CD4-positive, alpha-beta memory T cell (primary cell): Measurements from ENCODE around the gene SHROOM2. TPM values are rescaled to one million over a fixed set of nuclear protein-coding genes. Genes with fewer than 3 reads are reported as not detected.

Source experiments
- CTCF ChIA-PET: fragments of 350-600 bp; sonication (Branson Sonifier 250); formaldehyde crosslinking; loops from one replicate; lab custom pipeline; 2021; ENCODE audit warnings: inconsistent platforms; ENCODE audit not compliant: partially characterized antibody; lab: Charles Lee
- POLR2A ChIA-PET: fragments of 350-600 bp; sonication (Branson Sonifier 250); formaldehyde crosslinking; loops from one replicate; lab custom pipeline; 2021; ENCODE audit not compliant: partially characterized antibody; lab: Charles Lee
- DNase-seq, 5 donors: peaks; one replicate each; pipeline versions ENCODE4 v3.0.0 to v3.0.0-alpha.2; 2020 to 2022; ENCODE audit warnings: mixed read lengths in 1 of 5
- H3K27ac ChIP-seq: one replicate; pipeline ENCODE4 v1.7.0; 2013; ENCODE audit warnings: low read depth, low read length
- H3K27me3 ChIP-seq: 2 replicates; pipeline ENCODE4 v1.7.0; 2013; ENCODE audit warnings: mild to moderate bottlenecking, low read length, moderate library complexity; ENCODE audit not compliant: insufficient read depth
- H3K36me3 ChIP-seq: 2 replicates; pipeline ENCODE4 v1.7.0; 2013; ENCODE audit warnings: mild to moderate bottlenecking, low read length, moderate library complexity; ENCODE audit not compliant: insufficient read depth
- H3K4me1 ChIP-seq: 2 replicates; pipeline ENCODE4 v1.7.0; 2013; ENCODE audit warnings: mild to moderate bottlenecking, low read length, moderate library complexity; ENCODE audit not compliant: insufficient read depth
- H3K4me3 ChIP-seq, 2 donors: one replicate each; pipeline ENCODE4 v1.7.0; 2013; ENCODE audit warnings: low read length in 2 of 2, mild to moderate bottlenecking in 1 of 2
- H3K9me3 ChIP-seq, 2 donors: one replicate each; pipeline ENCODE4 v1.7.0; 2013; ENCODE audit warnings: low read length in 2 of 2, control low read depth in 1 of 2; ENCODE audit not compliant: control insufficient read depth in 1 of 2
- H3K27ac Mint-ChIP-seq, 7 donors: one replicate each; pipeline ENCODE4 v1.8.0; 2020 to 2021; ENCODE audit warnings: mixed read lengths in 7 of 7, mild to moderate bottlenecking in 6 of 7, inconsistent platforms in 3 of 7, moderate library complexity in 3 of 7
- H3K27me3 Mint-ChIP-seq, 2 donors: one replicate each; pipeline ENCODE4 v1.8.0; 2020 to 2021; ENCODE audit warnings: mixed read lengths in 2 of 2
- H3K36me3 Mint-ChIP-seq, 2 donors: one replicate each; pipeline ENCODE4 v1.8.0; 2020 to 2021; ENCODE audit warnings: mixed read lengths in 2 of 2, inconsistent platforms in 1 of 2, mild to moderate bottlenecking in 1 of 2
- H3K4me1 Mint-ChIP-seq, 4 donors: one replicate each; pipeline ENCODE4 v1.8.0; 2020 to 2021; ENCODE audit warnings: mixed read lengths in 4 of 4, mild to moderate bottlenecking in 1 of 4
- H3K4me3 Mint-ChIP-seq, 8 donors: one replicate each; pipeline ENCODE4 v1.8.0; 2020 to 2021; ENCODE audit warnings: mixed read lengths in 8 of 8, mild to moderate bottlenecking in 7 of 8, moderate library complexity in 6 of 8, inconsistent platforms in 3 of 8
- H3K9me3 Mint-ChIP-seq, 8 donors: one replicate each; pipeline ENCODE4 v1.8.0; 2020 to 2021; ENCODE audit warnings: mixed read lengths in 8 of 8, mild to moderate bottlenecking in 5 of 8, inconsistent platforms in 3 of 8, moderate library complexity in 1 of 8
- intact Hi-C: fragments of 100-400 bp; cut with micrococcal nuclease; formaldehyde crosslinking; loops from one replicate; pipeline ENCODE4 v1.15.1; 2023
- polyA plus RNA-seq, 2 donors: library from polyadenylated mRNA; unstranded; fragments of 300-500 nt; fragmentation: Illumina TruSeq; gene quantifications; one replicate each; pipeline ENCODE4 v1.2.3, GENCODE V29; 2021
- total RNA-seq, 2 experiments: library from RNA; stranded (reverse); gene quantifications; one replicate each; pipeline ENCODE4 v1.2.3, GENCODE V29; 2021

The SHROOM2 gene
- total and polyA plus RNA-seq, 4 experiments from 2014 or later: not detected

- DNase-seq: no peak
- H3K9me3 ChIP-seq: no peaks in the 10 kb centered on the region
- no peaks in the 10 kb centered on the region for H3K36me3 Mint-ChIP-seq
- no peaks in the 10 kb centered on the region for H3K36me3 ChIP-seq
- no peak overlapping the region for H3K4me3 ChIP-seq
- peaks cover 4 to 10% (median 7%) of the 10 kb centered on the region in 4 donors for H3K4me1 Mint-ChIP-seq
- peaks cover 2 to 3% of the 10 kb centered on the region in 2 donors for H3K27me3 Mint-ChIP-seq
- no peak overlapping the region for H3K4me3 Mint-ChIP-seq
- no peak overlapping the region for H3K27ac Mint-ChIP-seq
- intact Hi-C loops: no loop called here
- ChIA-PET CTCF (no interaction called here), POLR2A (no interaction called here)
- H3K9me3 Mint-ChIP-seq: peaks cover 0 to 1% (median 0%) of the 10 kb centered on the region in 8 donors
- H3K4me1 ChIP-seq: no peaks in the 10 kb centered on the region
- no peaks in the 10 kb centered on the region for H3K27me3 ChIP-seq
- no peak overlapping the region for H3K27ac ChIP-seq
Observed at GRCh38 chrX:9902656-9903055, 116.4 kb downstream of the SHROOM2 start.

DNA sequence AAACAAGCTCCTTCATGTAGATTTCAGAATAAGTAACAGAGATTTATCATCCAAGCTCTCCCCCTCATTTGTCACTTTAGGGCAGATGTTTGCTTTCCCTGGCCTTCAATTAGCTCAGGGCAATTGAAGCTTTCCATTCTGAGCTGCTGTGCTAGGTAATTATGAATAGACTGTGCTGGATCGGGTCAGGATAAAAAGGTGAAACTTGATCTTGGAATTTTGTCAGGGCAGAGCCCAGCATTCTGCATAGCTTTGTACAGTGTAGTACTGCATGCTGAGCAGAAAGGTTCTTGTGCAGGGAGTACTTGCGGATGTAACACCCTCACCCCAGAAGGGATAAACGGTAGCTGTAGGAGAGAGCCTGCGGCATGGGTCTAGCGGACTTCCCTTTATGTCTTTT is 116.9 kb downstream of the SHROOM2 start:
- Histone ChIP-seq H3K4me3 (no peak overlapping the region), H3K4me1 (no peaks in the 10 kb centered on the region), H3K36me3 (no peaks in the 10 kb centered on the region), H3K27ac (no peak overlapping the region), H3K9me3 (no peaks in the 10 kb centered on the region), H3K27me3 (no peaks in the 10 kb centered on the region)
- no peak for DNase-seq
- Mint-ChIP-seq H3K4me3 (no peak overlapping the region), H3K36me3 (no peaks in the 10 kb centered on the region), H3K4me1 (peaks cover 4 to 10% (median 7%) of the 10 kb centered on the region in 4 donors), H3K27me3 (peaks cover 2 to 3% of the 10 kb centered on the region in 2 donors), H3K9me3 (peaks cover 0 to 1% (median 0%) of the 10 kb centered on the region in 8 donors), H3K27ac (no peak overlapping the region)
- CTCF ChIA-PET: no interaction called here
- POLR2A ChIA-PET: no interaction called here
- intact Hi-C loops: no loop called here

DNA sequence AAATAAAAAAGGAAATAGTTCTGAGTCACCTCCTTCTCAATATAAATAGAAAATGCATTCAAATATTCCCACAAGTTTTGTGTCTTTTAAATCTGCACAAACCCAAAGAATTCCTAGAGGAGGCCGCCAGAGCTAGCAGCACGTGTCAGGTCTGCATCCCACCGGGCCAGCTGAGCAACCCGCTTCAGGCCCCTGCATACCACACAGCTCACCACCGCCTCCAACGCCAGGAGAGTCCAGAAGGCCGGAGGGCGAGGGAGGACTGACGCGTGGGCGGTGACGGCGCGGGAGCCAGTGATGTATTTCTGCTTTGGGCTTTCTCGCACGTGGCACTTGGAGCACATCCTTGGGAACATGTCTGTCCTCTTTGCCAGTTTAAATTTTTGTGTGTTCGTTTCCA is 119.1 kb downstream of the SHROOM2 start:
- H3K4me1 Mint-ChIP-seq: peaks cover 0 to 5% (median 3%) of the 10 kb centered on the region in 4 donors
- no peaks in the 10 kb centered on the region for H3K36me3 ChIP-seq
- no peaks in the 10 kb centered on the region for H3K9me3 ChIP-seq
- H3K4me1 ChIP-seq: no peaks in the 10 kb centered on the region
- H3K4me3 Mint-ChIP-seq: no peak overlapping the region
- H3K4me3 ChIP-seq: no peak overlapping the region
- intact Hi-C loops: no loop called here
- no peak overlapping the region for H3K27ac ChIP-seq
- no peaks in the 10 kb centered on the region for H3K27me3 ChIP-seq
- H3K9me3 Mint-ChIP-seq: peaks cover 0 to 1% (median 0%) of the 10 kb centered on the region in 8 donors
- DNase-seq: no peak
- H3K36me3 Mint-ChIP-seq: no peaks in the 10 kb centered on the region
- H3K27me3 Mint-ChIP-seq: peaks cover 0 to 2% of the 10 kb centered on the region in 2 donors
- ChIA-PET CTCF (no interaction called here), POLR2A (no interaction called here)
- H3K27ac Mint-ChIP-seq: no peak overlapping the region

DNA sequence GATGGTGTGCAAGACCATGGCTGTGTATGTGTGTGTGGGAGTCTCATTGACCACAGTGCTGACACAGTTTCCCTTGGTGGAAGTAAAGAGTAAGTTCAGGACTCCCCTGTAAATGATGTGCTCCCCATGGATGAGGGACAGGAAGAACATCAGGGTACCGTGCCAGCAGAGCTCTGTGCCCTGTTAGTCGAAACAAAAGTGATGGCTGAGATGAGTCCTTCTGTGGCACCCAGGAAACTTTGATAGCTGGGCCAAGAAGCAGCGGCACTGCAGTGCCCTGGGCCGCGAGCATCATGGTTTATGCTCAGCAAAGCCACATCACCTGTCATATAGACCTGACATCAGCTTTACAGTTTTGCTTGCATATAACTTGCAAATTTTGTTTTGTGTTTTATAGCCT is 119.5 kb downstream of the SHROOM2 start:
- no peak overlapping the region for H3K4me3 Mint-ChIP-seq
- POLR2A ChIA-PET: no interaction called here
- H3K27me3 ChIP-seq: no peaks in the 10 kb centered on the region
- DNase-seq: no peak
- H3K27me3 Mint-ChIP-seq: peaks cover 0 to 2% of the 10 kb centered on the region in 2 donors
- intact Hi-C loops: no loop called here
- H3K9me3 ChIP-seq: no peaks in the 10 kb centered on the region
- CTCF ChIA-PET: no interaction called here
- H3K4me1 ChIP-seq: no peaks in the 10 kb centered on the region
- no peak overlapping the region for H3K4me3 ChIP-seq
- H3K4me1 Mint-ChIP-seq: peaks cover 0 to 5% (median 1%) of the 10 kb centered on the region in 4 donors
- peaks cover 0 to 1% (median 0%) of the 10 kb centered on the region in 8 donors for H3K9me3 Mint-ChIP-seq
- no peak overlapping the region for H3K27ac ChIP-seq
- H3K36me3 Mint-ChIP-seq: no peaks in the 10 kb centered on the region
- H3K36me3 ChIP-seq: no peaks in the 10 kb centered on the region
- peak overlapping the region in 1 of 7 donors; percentile 15 for H3K27ac Mint-ChIP-seq

GRCh38 chrX:9906919-9907318 is 120.7 kb downstream of the SHROOM2 start:
- CTCF ChIA-PET: no interaction called here
- intact Hi-C loops: no loop called here
- H3K27me3 ChIP-seq: no peaks in the 10 kb centered on the region
- no peak overlapping the region for H3K27ac Mint-ChIP-seq
- no peaks in the 10 kb centered on the region for H3K36me3 Mint-ChIP-seq
- no peak overlapping the region for H3K27ac ChIP-seq
- no peak overlapping the region for H3K4me3 Mint-ChIP-seq
- POLR2A ChIA-PET: no interaction called here
- peaks cover 0 to 1% (median 0%) of the 10 kb centered on the region in 8 donors for H3K9me3 Mint-ChIP-seq
- H3K27me3 Mint-ChIP-seq: peaks cover 0 to 2% of the 10 kb centered on the region in 2 donors
- no peaks in the 10 kb centered on the region for H3K4me1 ChIP-seq
- H3K36me3 ChIP-seq: no peaks in the 10 kb centered on the region
- H3K9me3 ChIP-seq: no peaks in the 10 kb centered on the region
- no peak for DNase-seq
- no peaks in the 10 kb centered on the region for H3K4me1 Mint-ChIP-seq
- no peak overlapping the region for H3K4me3 ChIP-seq

DNA sequence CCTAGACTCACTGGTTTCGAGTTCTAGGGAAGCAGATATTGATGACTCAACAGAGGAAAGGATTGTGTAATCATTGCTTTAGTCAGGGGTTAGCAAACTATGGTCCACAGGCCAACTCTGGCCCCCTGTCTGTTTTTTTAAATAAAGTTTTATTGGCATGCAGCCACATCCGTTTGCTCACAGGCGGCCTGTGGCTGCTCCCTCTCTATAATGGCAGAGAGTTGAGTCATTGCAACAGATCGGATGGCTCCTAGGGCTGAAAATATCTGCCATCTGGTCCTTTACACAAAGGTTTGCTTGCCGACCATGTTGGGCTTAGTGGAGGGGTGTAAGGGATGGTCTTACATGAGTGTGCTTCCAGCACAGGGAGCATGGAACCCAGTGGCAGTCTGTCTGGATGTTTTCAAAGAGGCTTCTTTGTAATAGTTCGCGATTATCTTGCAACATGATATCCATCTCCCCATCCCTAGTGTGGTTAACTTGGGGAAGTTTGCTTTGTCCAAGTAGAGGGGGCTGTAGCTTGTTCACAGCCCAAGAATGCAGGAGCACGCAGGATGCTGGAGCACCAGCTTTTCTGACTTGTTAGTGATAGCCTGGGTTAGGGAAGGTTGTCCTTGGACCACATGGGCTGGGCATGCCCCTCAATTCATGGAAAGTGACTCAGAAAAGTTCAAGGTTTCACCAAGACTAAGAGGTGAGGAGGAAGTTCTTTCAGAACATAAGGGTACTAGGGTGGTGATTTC is 121.6 kb downstream of the SHROOM2 start:
- no peaks in the 10 kb centered on the region for H3K27me3 Mint-ChIP-seq
- intact Hi-C loops: no loop called here
- H3K9me3 ChIP-seq: no peaks in the 10 kb centered on the region
- no peaks in the 10 kb centered on the region for H3K36me3 Mint-ChIP-seq
- H3K4me3 ChIP-seq: no peak overlapping the region
- H3K4me3 Mint-ChIP-seq: no peak overlapping the region
- H3K27me3 ChIP-seq: no peaks in the 10 kb centered on the region
- H3K9me3 Mint-ChIP-seq: peaks cover 0 to 1% (median 0%) of the 10 kb centered on the region in 8 donors
- ChIA-PET POLR2A (no interaction called here), CTCF (no interaction called here)
- H3K36me3 ChIP-seq: no peaks in the 10 kb centered on the region
- no peak for DNase-seq
- no peak overlapping the region for H3K27ac Mint-ChIP-seq
- no peaks in the 10 kb centered on the region for H3K4me1 ChIP-seq
- H3K4me1 Mint-ChIP-seq: no peaks in the 10 kb centered on the region
- no peak overlapping the region for H3K27ac ChIP-seq

DNA sequence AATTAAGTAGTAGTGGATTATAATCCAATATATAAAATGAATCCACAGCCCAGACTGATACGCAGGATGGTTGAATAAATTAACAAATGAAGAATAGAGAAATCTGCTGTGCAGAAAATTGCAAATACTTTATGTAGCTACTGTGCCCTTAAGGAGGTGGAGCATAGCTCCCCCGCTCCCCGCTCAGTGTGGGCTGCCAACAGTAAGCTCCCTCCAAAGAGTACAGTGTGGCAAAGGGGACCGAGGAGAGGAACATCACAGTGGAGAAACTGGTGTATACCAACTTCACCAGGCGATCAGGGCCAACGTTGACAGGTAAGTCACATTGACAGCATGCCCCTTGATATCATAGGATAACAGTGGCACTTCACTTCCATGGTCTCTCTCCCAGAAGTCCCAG is 123.0 kb downstream of the SHROOM2 start:
- ChIA-PET POLR2A (no interaction called here), CTCF (no interaction called here)

More for the DNA sequence above, 123.0 kb downstream of the SHROOM2 start:
- no peak overlapping the region for H3K27ac Mint-ChIP-seq
- H3K4me1 Mint-ChIP-seq: no peaks in the 10 kb centered on the region
- no peaks in the 10 kb centered on the region for H3K4me1 ChIP-seq
- no peak overlapping the region for H3K27ac ChIP-seq
- no peaks in the 10 kb centered on the region for H3K36me3 ChIP-seq
- no peaks in the 10 kb centered on the region for H3K27me3 ChIP-seq
- no peaks in the 10 kb centered on the region for H3K27me3 Mint-ChIP-seq
- H3K4me3 Mint-ChIP-seq: no peak overlapping the region
- no peaks in the 10 kb centered on the region for H3K36me3 Mint-ChIP-seq
- peaks cover 0 to 2% (median 0%) of the 10 kb centered on the region in 8 donors for H3K9me3 Mint-ChIP-seq
- no peaks in the 10 kb centered on the region for H3K9me3 ChIP-seq
- DNase-seq: no peak
- intact Hi-C loops: no loop called here
- H3K4me3 ChIP-seq: no peak overlapping the region
